HEK293 (cell line): ENCODE results near the gene BCR.

Experiments used
- CTCF ChIA-PET: fragments of 350-600 bp; formaldehyde crosslinking; extraction: SDS; loops from one replicate; lab custom pipeline; 2021; ENCODE audit warnings: antibody characterized with exemption; lab: Yijun Ruan, JAX
- POLR2A ChIA-PET: fragments of 300-600 bp; formaldehyde crosslinking; extraction: SDS; loops from one replicate; lab custom pipeline; 2020; ENCODE audit warnings: antibody characterized with exemption, inconsistent platforms; lab: Yijun Ruan, JAX
- H3K27ac ChIP-seq: fragments of 200-500 bp; sonication (Bioruptor generic); 2 replicates; pipeline ENCODE4 v1.5.1; 2014; ENCODE audit warnings: low read depth, low read length, control low read depth, inconsistent platforms; ENCODE audit errors: extremely low read depth
- H3K36me3 ChIP-seq, 2 experiments: fragments of 200-500 bp in 1 of 2; sonication (Bioruptor generic) in 1 of 2; 1 replicate in 1 of 2; 2 replicates in 1 of 2; pipeline ENCODE4 v1.5.1; 2014 to 2017; ENCODE audit warnings: inconsistent platforms in 2 of 2, low read length in 2 of 2; ENCODE audit not compliant: control insufficient read depth in 2 of 2, insufficient read depth in 1 of 2
- H3K4me1 ChIP-seq: fragments of 200-500 bp; sonication (Bioruptor generic); 2 replicates; pipeline ENCODE4 v1.5.1; 2014; ENCODE audit warnings: mild to moderate bottlenecking, low read length, inconsistent platforms; ENCODE audit not compliant: control insufficient read depth, insufficient read depth
- H3K4me3 ChIP-seq: 2 replicates; pipeline ENCODE4 v1.5.1; 2011; ENCODE audit warnings: low read depth, mild to moderate bottlenecking, control low read depth, low read length, moderate library complexity
- H3K9me3 ChIP-seq: fragments of 200-500 bp; sonication (Bioruptor generic); 2 replicates; pipeline ENCODE4 v1.5.1; 2014; ENCODE audit warnings: low read depth, low read length, inconsistent platforms; ENCODE audit not compliant: control insufficient read depth, insufficient read depth
- TCF7L2 ChIP-seq: IDR thresholded peaks from 2 replicates; pipeline ENCODE4 v1.6.1; 2011; ENCODE audit warnings: low read depth, mild to moderate bottlenecking, inconsistent platforms, low read length, moderate library complexity, borderline replicate concordance
- ZBTB7A ChIP-seq: fragments of 450-650 bp; formaldehyde crosslinking; IDR thresholded peaks from 2 replicates; pipeline ENCODE4 v1.5.1; 2016; ENCODE audit warnings: low read depth, missing biosample characterization, missing genetic modification characterization
- ZNF114 ChIP-seq: fragments of 450-650 bp; formaldehyde crosslinking; IDR thresholded peaks from 2 replicates; pipeline ENCODE4 v1.5.0; 2017; ENCODE audit warnings: missing biosample characterization, missing genetic modification characterization
- ZNF169 ChIP-seq: fragments of 450-650 bp; formaldehyde crosslinking; IDR thresholded peaks from 2 replicates; pipeline ENCODE4 v1.5.1; 2016; ENCODE audit warnings: missing biosample characterization, missing genetic modification characterization
- ZNF248 ChIP-seq: fragments of 450-650 bp; formaldehyde crosslinking; IDR thresholded peaks from 2 replicates; pipeline ENCODE4 v1.5.1; 2017; ENCODE audit warnings: missing biosample characterization, missing genetic modification characterization
- ZNF274 ChIP-seq, 2 experiments: fragments of 200-500 bp in 1 of 2; fragments of 450-650 bp in 1 of 2; sonication (Bioruptor generic) in 1 of 2; formaldehyde crosslinking in 1 of 2; IDR thresholded peaks; 2 replicates each; pipeline versions ENCODE4 v1.5.1 to v1.6.1; 2014 to 2016; ENCODE audit warnings: borderline replicate concordance in 1 of 2, inconsistent platforms in 1 of 2, low read length in 1 of 2, missing biosample characterization in 1 of 2, missing genetic modification characterization in 1 of 2
- ZNF292 ChIP-seq: fragments of 450-650 bp; formaldehyde crosslinking; IDR thresholded peaks from 2 replicates; pipeline ENCODE4 v1.5.1; 2016; ENCODE audit warnings: low read depth, missing biosample characterization, missing genetic modification characterization, borderline replicate concordance
- ZNF426 ChIP-seq: fragments of 450-650 bp; formaldehyde crosslinking; IDR thresholded peaks from 2 replicates; pipeline ENCODE4 v1.5.1; 2017; ENCODE audit warnings: missing biosample characterization, missing genetic modification characterization, mild to moderate bottlenecking, inconsistent platforms, moderate library complexity
- ZNF544 ChIP-seq: fragments of 450-650 bp; formaldehyde crosslinking; IDR thresholded peaks from 2 replicates; pipeline ENCODE4 v1.5.0; 2017; ENCODE audit warnings: missing biosample characterization, missing genetic modification characterization
- ZNF747 ChIP-seq: fragments of 450-650 bp; formaldehyde crosslinking; IDR thresholded peaks from 2 replicates; pipeline ENCODE4 v1.5.1; 2016; ENCODE audit warnings: missing biosample characterization, missing genetic modification characterization
- ZNF777 ChIP-seq: fragments of 450-650 bp; formaldehyde crosslinking; IDR thresholded peaks from 2 replicates; pipeline ENCODE4 v1.5.1; 2017; ENCODE audit warnings: missing biosample characterization, missing genetic modification characterization, borderline replicate concordance
- ZNF830 ChIP-seq: fragments of 450-650 bp; IDR thresholded peaks from 2 replicates; pipeline ENCODE4 v1.5.0; 2018; ENCODE audit warnings: missing biosample characterization, missing genetic modification characterization, low read depth, mild to moderate bottlenecking, moderate library complexity
- TF ChIP-seq, protein P1 (sequence below): fragments of 450-650 bp; formaldehyde crosslinking; IDR thresholded peaks from 2 replicates; pipeline ENCODE4 v1.5.1; 2017; ENCODE audit warnings: missing biosample characterization, missing genetic modification characterization
- TF ChIP-seq, protein P2 (sequence below): fragments of 450-650 bp; formaldehyde crosslinking; conservative IDR thresholded peaks from 2 replicates; pipeline ENCODE4 v1.5.1; 2016; ENCODE audit warnings: low read depth, missing biosample characterization, missing genetic modification characterization
- TF ChIP-seq, protein P3 (sequence below): fragments of 450-650 bp; formaldehyde crosslinking; IDR thresholded peaks from 2 replicates; pipeline ENCODE4 v1.5.1; 2017; ENCODE audit warnings: missing biosample characterization, missing genetic modification characterization
- TF ChIP-seq, protein P4 (sequence below): fragments of 450-650 bp; formaldehyde crosslinking; IDR thresholded peaks from 2 replicates; pipeline ENCODE4 v1.5.1; 2016; ENCODE audit warnings: missing biosample characterization, missing genetic modification characterization
- TF ChIP-seq, protein P5 (sequence below): fragments of 450-650 bp; formaldehyde crosslinking; IDR thresholded peaks from 2 replicates; pipeline ENCODE4 v1.5.1; 2016; ENCODE audit warnings: missing biosample characterization, missing genetic modification characterization

BCR gene

DNA sequence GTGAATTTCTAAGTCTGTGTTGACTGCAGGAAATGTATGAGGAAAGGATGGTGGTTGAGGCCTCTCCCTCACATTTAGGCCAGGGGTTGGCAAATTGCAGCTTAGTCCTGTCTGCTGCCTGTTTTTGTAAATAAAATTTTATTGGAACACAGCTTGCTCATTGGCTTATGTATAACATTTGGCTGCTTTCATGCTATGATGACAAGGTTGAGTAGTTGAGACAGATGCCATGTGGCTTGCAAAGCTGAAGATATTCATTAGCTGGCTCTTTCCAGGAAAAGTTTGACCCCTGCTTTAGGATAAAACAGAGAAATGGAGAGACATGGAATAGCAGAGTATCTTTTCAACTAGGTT, 46.2 kb downstream of the BCR start:
- ChIA-PET CTCF (interaction anchor here (0.7 to 1.3 kb wide), 2 partner anchors 11 to 17 kb away, joined by 3 to 4 read pairs; no protein-coding TSS in a partner anchor), POLR2A (interaction anchor here (0.6 kb wide), 1 partner anchor 17 kb away, joined by 3 read pairs; no protein-coding TSS in a partner anchor)
- Histone ChIP-seq H3K4me1 (no peaks in the 10 kb centered on the region), H3K36me3 (peaks cover 0 to 4% of the 10 kb centered on the region in 2 experiments; a peak in 1 of 3 replicates), H3K9me3 (no peaks in the 10 kb centered on the region), H3K27ac (no peak overlapping the region), H3K4me3 (no peak overlapping the region)
- TF ChIP-seq ZNF747 (tag by site-specific recombination): no peak
- TF ChIP-seq, protein P1, sequence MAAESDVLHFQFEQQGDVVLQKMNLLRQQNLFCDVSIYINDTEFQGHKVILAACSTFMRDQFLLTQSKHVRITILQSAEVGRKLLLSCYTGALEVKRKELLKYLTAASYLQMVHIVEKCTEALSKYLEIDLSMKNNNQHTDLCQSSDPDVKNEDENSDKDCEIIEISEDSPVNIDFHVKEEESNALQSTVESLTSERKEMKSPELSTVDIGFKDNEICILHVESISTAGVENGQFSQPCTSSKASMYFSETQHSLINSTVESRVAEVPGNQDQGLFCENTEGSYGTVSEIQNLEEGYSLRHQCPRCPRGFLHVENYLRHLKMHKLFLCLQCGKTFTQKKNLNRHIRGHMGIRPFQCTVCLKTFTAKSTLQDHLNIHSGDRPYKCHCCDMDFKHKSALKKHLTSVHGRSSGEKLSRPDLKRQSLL: no peak
- no peak for TF ChIP-seq ZNF274 (IDR thresholded peaks at IDR 0.05; ENCODE audit: low read length)
- TF ChIP-seq ZNF274 (tag by site-specific recombination; IDR thresholded peaks at IDR 0.05; ENCODE audit: borderline replicate concordance): no peak
- no peak for TF ChIP-seq ZNF248 (tag by site-specific recombination)
- no peak for TF ChIP-seq TCF7L2

DNA sequence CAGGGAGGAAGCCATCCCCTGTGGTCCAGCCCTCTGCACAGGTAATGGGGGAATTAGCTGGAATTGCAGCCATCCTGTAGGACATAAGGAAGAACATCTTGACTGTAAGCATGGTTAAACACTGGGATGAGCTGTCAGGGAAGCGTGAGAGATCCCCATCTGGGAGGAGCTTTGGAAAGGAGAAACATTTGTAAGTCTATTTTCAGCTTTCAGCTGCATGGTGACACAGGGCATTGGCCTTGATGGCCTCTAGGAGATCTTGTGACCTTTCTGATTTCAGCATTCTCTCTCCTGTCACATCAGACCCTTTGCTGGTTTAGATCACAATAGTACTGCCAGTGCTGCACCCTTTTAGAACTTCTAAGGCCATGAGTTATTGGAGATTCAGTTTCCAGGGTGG, 47.1 kb downstream of the BCR start:
- no peaks in the 10 kb centered on the region for H3K9me3 ChIP-seq
- H3K36me3 ChIP-seq: peaks cover 0 to 4% of the 10 kb centered on the region in 2 experiments; a peak in 1 of 3 replicates
- no peak overlapping the region for H3K4me3 ChIP-seq
- CTCF ChIA-PET: interaction anchor here (1.3 kb wide), 1 partner anchor 10 kb away, joined by 4 read pairs; no protein-coding TSS in a partner anchor
- no peaks in the 10 kb centered on the region for H3K4me1 ChIP-seq
- POLR2A ChIA-PET: no interaction called here
- TF ChIP-seq ZNF777: no peak
- TF ChIP-seq ZNF292: no peak
- no peak for TF ChIP-seq ZNF274 (IDR thresholded peaks at IDR 0.05; ENCODE audit: low read length)
- no peak for TF ChIP-seq ZNF274 (tag by site-specific recombination; IDR thresholded peaks at IDR 0.05; ENCODE audit: borderline replicate concordance)
- TF ChIP-seq, protein P2, sequence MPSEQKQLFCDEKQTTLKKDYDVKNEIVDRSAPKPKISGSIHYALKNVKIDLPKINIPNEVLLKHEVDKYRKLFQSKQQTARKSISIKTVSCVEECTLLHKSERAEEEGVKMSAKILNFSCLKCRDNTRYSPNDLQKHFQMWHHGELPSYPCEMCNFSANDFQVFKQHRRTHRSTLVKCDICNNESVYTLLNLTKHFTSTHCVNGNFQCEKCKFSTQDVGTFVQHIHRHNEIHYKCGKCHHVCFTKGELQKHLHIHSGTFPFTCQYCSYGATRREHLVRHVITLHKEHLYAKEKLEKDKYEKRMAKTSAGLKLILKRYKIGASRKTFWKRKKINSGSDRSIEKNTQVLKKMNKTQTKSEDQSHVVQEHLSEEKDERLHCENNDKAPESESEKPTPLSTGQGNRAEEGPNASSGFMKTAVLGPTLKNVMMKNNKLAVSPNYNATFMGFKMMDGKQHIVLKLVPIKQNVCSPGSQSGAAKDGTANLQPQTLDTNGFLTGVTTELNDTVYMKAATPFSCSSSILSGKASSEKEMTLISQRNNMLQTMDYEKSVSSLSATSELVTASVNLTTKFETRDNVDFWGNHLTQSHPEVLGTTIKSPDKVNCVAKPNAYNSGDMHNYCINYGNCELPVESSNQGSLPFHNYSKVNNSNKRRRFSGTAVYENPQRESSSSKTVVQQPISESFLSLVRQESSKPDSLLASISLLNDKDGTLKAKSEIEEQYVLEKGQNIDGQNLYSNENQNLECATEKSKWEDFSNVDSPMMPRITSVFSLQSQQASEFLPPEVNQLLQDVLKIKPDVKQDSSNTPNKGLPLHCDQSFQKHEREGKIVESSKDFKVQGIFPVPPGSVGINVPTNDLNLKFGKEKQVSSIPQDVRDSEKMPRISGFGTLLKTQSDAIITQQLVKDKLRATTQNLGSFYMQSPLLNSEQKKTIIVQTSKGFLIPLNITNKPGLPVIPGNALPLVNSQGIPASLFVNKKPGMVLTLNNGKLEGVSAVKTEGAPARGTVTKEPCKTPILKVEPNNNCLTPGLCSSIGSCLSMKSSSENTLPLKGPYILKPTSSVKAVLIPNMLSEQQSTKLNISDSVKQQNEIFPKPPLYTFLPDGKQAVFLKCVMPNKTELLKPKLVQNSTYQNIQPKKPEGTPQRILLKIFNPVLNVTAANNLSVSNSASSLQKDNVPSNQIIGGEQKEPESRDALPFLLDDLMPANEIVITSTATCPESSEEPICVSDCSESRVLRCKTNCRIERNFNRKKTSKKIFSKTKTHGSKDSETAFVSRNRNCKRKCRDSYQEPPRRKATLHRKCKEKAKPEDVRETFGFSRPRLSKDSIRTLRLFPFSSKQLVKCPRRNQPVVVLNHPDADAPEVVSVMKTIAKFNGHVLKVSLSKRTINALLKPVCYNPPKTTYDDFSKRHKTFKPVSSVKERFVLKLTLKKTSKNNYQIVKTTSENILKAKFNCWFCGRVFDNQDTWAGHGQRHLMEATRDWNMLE (tag by site-specific recombination): no peak
- no peak for TF ChIP-seq ZNF830 (tag by site-specific recombination)
- TF ChIP-seq, protein P3, sequence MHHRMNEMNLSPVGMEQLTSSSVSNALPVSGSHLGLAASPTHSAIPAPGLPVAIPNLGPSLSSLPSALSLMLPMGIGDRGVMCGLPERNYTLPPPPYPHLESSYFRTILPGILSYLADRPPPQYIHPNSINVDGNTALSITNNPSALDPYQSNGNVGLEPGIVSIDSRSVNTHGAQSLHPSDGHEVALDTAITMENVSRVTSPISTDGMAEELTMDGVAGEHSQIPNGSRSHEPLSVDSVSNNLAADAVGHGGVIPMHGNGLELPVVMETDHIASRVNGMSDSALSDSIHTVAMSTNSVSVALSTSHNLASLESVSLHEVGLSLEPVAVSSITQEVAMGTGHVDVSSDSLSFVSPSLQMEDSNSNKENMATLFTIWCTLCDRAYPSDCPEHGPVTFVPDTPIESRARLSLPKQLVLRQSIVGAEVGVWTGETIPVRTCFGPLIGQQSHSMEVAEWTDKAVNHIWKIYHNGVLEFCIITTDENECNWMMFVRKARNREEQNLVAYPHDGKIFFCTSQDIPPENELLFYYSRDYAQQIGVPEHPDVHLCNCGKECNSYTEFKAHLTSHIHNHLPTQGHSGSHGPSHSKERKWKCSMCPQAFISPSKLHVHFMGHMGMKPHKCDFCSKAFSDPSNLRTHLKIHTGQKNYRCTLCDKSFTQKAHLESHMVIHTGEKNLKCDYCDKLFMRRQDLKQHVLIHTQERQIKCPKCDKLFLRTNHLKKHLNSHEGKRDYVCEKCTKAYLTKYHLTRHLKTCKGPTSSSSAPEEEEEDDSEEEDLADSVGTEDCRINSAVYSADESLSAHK: no peak
- no peak for TF ChIP-seq ZBTB7A (tag by site-specific recombination)
- TF ChIP-seq ZNF426 (tag by site-specific recombination): no peak
- TF ChIP-seq ZNF169 (tag by site-specific recombination): no peak
- TF ChIP-seq, protein P4, sequence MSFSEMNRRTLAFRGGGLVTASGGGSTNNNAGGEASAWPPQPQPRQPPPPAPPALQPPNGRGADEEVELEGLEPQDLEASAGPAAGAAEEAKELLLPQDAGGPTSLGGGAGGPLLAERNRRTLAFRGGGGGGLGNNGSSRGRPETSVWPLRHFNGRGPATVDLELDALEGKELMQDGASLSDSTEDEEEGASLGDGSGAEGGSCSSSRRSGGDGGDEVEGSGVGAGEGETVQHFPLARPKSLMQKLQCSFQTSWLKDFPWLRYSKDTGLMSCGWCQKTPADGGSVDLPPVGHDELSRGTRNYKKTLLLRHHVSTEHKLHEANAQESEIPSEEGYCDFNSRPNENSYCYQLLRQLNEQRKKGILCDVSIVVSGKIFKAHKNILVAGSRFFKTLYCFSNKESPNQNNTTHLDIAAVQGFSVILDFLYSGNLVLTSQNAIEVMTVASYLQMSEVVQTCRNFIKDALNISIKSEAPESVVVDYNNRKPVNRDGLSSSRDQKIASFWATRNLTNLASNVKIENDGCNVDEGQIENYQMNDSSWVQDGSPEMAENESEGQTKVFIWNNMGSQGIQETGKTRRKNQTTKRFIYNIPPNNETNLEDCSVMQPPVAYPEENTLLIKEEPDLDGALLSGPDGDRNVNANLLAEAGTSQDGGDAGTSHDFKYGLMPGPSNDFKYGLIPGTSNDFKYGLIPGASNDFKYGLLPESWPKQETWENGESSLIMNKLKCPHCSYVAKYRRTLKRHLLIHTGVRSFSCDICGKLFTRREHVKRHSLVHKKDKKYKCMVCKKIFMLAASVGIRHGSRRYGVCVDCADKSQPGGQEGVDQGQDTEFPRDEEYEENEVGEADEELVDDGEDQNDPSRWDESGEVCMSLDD (tag by site-specific recombination): no peak
- no peak for TF ChIP-seq ZNF114 (tag by site-specific recombination)
- TF ChIP-seq, protein P5, sequence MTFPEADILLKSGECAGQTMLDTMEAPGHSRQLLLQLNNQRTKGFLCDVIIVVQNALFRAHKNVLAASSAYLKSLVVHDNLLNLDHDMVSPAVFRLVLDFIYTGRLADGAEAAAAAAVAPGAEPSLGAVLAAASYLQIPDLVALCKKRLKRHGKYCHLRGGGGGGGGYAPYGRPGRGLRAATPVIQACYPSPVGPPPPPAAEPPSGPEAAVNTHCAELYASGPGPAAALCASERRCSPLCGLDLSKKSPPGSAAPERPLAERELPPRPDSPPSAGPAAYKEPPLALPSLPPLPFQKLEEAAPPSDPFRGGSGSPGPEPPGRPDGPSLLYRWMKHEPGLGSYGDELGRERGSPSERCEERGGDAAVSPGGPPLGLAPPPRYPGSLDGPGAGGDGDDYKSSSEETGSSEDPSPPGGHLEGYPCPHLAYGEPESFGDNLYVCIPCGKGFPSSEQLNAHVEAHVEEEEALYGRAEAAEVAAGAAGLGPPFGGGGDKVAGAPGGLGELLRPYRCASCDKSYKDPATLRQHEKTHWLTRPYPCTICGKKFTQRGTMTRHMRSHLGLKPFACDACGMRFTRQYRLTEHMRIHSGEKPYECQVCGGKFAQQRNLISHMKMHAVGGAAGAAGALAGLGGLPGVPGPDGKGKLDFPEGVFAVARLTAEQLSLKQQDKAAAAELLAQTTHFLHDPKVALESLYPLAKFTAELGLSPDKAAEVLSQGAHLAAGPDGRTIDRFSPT (tag by site-specific recombination): no peak
- TF ChIP-seq ZNF544: no peak
- no peak overlapping the region for H3K27ac ChIP-seq
